Astrocyte of the spinal cord (primary cell): ENCODE results near the gene MMD2.

Experiments
- DNase-seq: peaks from one replicate; pipeline ENCODE4 v3.0.0; 2011; ENCODE audit warnings: low read depth, low spot score
- H3K4me3 ChIP-seq: 2 replicates; pipeline ENCODE4 v1.5.1; 2011; ENCODE audit warnings: low read depth, mild to moderate bottlenecking, low read length, moderate library complexity
- CTCF ChIP-seq: IDR thresholded peaks from 2 replicates; pipeline ENCODE4 v1.5.1; 2012; ENCODE audit warnings: low read depth, mild to moderate bottlenecking, low read length, inconsistent platforms
- in situ Hi-C: cut with HindIII; loops from 2 replicates; pipeline ENCODE4 v1.10.0; 2017; ENCODE audit warnings: low sequenced_read_pairs

Gene MMD2

GRCh38 chr7:4880218-4880617 lies 78.8 kb downstream of the MMD2 start:
- no peak overlapping the region for H3K4me3 ChIP-seq
- in situ Hi-C loops, result no loop called here
- peak; percentile 5 for DNase-seq
- no peak for TF ChIP-seq CTCF

- DNase-seq, result no peak
- no peak overlapping the region for H3K4me3 ChIP-seq
- in situ Hi-C loops, result no loop called here
- no peak for TF ChIP-seq CTCF
Observed at GRCh38 chr7:4879396-4880081, 79.4 kb downstream of the MMD2 start.

- no peak overlapping the region for H3K4me3 ChIP-seq
- DNase-seq, result peak; percentile 9
Observed at GRCh38 chr7:4878336-4879335, 80.4 kb downstream of the MMD2 start.

GRCh38 chr7:4876586-4876985 lies 82.4 kb downstream of the MMD2 start:
- TF ChIP-seq CTCF, result no peak
- in situ Hi-C loops, result no loop called here
- no peak overlapping the region for H3K4me3 ChIP-seq
- DNase-seq, result no peak

More at GRCh38 chr7:4878336-4879335, 80.4 kb downstream of the MMD2 start:
- in situ Hi-C loops, result no loop called here
- no peak for TF ChIP-seq CTCF

- no peak for DNase-seq
- no peak for TF ChIP-seq CTCF
- in situ Hi-C loops, result no loop called here
- no peak overlapping the region for H3K4me3 ChIP-seq
Observed at GRCh38 chr7:4875391-4875790, 83.6 kb downstream of the MMD2 start.

GRCh38 chr7:4873071-4873944 lies 85.7 kb downstream of the MMD2 start:
- no peak for TF ChIP-seq CTCF
- H3K4me3 ChIP-seq, result no peak overlapping the region
- in situ Hi-C loops, result no loop called here
- DNase-seq, result no peak
